IPS DF 19.7 (cell line): ENCODE measurements around the gene EML2.
"Not testable (repeated sequence)": the region's sequence is repeated elsewhere in the genome, so short reads cannot be mapped to it uniquely, and the experiment has no call there.

ENCODE experiments used
- DNase-seq: peaks from one replicate; pipeline ENCODE4 v3.0.0-alpha.2; 2013; ENCODE audit warnings: low read depth, low spot score

EML2 gene

DNA sequence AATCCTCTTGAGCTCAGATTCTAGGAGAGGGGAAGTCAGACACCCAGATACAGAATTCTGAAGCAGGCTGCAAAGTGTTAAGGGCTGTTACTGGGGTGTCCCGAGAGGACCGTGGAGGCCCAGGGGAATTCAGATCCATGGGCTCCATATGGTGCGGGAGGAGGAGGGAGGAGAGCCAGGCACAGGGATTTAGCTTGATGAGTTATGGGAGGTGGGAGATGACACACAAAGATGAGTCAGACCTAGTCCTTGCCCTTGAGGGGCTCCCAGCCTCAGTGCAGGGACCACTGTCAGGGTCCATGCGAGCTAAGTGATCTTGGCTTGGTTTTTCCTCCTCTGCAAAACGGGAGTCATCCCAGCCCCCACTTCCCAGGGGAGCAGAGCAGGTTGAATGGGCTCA, 14.4 kb upstream of the EML2 start:
- no peak for DNase-seq

DNA sequence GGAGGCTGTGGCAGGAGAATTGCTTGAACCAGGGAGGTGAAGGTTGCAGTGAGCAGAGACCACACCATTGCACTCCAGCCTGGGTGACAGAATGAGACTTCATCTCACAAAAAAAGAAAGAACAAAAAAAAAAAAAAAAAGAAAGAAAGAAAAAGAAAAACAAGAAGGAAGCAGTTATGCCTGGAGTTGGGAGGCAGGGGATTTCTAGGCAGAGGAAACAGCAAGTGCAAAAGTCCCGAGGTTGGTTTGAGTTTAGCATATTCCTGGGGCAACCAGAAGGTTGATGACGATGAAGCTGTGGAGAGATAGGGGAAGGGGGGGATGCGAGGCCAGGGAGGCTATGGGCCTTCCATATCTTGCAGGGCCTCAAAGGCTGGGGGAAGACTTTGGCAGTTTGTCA, 11.5 kb upstream of the EML2 start:
- no peak for DNase-seq

DNA sequence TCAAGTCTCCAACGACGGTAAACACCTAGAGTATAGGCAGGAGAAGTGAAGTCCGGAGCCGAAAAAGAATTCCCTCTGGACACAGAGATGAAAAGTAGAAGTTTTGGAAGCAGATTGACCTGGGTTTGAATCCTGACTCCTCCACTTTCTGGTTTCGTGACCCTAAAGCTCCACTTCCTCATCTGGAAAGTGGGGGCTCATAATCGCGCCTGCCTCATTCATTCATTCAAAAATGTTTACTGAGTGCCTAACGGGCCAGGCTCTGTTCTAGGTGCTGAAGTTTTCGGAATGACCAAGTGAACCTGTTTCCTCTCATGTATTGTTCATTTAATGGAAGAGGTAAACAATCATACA, 7.1 kb upstream of the EML2 start:
- no peak for DNase-seq

DNA sequence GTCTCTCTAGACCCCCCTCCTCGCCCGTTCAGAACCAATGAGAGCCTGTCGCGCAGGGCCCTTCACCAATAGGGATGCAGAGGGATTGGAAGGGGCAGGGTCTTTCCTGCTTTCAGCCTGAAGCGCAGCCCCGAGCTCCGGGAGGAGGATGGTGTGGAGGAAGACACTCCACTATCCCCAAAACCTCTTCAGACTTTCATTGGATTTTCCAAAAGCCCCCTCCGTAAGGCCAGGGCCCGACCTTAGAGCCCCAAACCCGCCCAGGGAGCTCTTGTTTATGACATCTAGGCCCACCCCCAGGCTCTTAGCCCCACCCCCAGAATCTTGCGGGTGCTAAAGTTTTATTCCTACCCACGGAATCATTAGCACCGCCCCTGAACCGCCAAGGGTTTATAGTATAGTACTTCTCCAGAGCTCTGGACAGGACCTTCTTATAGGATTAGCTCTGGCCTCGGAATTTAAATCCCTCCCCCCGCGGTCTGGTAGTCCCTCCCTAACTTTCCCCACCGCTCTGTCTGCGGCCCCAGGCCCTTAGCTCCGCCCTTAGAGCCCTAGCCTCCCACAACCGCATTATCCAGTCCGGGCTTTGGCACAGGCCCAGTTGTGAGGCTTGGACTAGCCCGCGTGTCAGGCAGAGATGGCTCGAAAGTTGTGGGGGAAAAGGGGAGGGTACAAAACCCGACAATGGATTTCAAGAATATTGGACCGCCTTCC, 6.6 kb upstream of the EML2 start:
- DNase-seq = peak; percentile 85

DNA sequence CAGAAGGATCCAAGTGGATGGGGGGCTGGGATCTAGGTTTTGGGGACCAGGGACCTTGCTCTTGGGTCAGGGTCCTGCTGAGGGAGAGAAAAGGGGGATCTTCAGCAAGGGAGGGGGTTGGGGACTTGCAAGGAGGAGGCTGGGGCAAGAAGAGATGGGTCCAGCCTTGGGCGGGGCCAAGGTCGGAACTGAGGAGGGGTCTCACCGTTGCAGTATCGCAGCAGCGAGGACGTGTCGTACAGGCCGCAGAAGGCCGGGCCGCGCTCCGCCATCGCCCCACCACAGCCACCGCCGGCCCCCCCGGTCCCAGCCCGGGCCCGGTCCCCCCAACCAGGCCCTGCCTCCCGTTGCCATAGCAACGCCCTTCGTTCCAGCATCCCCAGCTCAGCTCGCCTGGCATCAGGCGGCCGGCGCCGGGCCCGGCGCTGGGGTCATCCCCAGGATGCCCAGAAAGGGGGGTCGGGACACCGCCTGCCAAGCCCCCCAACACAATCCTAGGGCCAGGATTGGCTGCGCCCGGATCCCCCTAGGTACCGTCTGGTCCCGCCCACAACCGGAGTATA, 6.0 kb upstream of the EML2 start:
- no peak for DNase-seq

DNA sequence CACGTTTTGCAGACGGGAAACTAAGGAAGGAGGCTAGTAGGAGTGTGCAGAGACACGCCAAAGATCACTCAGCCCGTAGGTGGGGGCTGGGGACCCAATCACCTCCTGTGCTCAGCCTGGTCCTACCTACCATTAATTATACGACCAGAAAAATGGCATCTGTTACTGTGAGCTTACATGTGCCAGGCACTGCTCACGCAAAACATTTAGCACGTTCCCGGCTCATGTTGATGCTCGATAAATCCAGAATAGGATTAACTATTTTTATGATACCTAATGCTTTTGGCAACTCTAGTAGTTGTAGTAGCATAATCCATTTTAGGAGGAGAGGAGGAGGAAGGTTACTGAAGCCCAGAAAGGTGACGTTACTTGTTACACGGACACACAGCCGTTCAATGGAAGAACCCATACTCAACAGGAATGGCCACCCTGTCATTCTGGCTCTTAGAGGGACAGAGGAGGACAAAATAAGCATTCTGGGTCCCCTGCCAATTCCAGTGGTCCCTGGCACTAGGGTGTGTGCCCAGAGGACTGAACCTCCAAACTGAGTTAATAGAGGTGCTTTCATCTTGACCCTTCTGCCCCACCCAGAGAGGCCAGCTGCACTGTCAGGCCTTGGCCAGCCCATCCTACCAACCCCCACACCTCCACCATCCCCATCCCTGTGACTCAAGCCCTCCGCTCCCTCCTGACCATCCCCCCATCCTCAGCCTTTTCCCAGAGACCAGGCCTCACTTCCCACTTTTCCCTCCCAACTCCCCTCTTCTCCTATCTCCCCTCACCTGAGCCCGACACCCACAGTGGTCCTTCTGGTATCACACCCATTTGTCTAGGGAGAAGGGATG, 5.0 kb upstream of the EML2 start:
- no peak for DNase-seq

DNA sequence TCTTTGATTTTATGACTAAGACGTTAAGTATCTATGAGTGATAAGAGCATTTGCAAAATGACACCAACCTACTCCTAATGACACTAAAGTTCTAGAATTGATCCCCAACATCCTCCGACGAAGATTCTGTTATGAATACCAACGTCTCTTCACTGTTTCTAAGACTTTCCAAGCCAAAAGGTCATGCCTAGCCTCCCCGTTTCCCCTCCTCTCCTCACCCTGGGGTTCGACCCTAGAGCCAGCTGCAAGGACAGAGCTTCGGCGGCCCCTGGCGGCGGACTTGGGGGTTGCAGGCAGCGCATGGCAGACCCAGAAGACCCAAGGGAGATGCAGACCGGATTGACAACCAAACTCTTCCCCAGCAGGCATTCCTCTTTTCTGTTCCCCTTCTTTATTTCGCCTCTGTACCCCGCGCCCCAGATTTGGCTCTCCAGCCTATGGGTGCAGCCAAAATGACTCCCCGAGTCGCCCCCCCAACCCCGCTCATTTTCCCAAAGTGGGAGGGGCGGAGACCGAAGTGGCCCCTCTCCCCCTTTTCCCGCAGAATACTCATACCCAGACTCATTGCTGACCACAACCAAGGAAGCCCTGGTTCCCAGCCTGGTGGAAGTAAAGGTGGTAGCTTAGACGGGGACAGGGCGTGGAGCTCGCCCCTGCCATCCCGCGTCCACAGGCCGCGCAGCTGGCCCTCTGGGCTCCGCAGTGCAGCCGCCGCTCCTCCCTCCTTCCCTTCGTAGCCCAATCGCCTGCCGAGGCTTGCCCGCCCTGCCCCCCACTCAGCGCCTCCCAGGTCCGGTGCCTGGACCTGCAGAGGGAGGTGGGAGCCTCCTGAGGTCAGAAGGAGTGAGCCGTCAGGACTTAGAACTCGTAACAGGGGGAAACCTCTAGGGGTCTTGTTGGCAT, 4.1 kb upstream of the EML2 start:
- DNase-seq = no peak

DNA sequence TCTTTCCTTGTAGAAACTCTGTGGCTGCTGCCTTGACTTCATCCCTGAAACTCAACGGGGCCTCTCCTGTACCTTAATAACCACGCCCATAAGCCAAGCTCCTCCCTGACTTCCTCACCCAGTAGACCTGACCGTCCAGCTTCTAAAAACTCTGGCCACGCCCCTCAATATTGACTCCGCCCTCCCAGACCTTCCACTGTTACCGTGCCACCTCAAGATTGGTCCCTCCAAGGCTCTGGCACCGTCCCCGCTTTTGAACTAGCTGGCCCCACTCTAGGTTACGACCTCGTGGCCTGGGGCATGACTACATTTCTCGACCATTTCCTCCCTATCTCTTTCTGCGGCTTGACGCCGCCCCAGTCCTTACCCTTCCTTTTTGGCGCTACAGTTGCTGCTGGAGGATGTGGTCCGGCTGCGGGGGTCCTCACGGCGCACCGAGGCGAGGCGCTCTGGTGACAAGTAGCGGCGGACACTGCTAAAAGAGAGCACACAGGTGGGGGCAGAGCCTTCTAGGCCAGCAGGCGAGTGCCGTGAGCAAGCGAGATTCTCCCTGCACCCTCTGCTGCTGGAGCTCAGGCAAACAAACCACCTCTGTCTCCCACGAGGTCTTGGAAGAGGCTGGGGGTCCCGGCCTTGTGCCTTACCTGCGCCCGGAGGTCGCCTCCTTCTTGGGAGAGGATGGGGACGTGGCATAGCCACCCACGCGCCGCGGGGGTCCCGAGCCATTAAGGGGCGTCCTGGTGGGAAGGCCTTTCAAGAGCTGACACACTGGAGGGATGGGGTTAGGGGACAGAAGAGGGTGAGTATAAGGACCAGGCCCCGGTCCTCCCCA, 2.3 kb upstream of the EML2 start:
- DNase-seq = peak; percentile 93

DNA sequence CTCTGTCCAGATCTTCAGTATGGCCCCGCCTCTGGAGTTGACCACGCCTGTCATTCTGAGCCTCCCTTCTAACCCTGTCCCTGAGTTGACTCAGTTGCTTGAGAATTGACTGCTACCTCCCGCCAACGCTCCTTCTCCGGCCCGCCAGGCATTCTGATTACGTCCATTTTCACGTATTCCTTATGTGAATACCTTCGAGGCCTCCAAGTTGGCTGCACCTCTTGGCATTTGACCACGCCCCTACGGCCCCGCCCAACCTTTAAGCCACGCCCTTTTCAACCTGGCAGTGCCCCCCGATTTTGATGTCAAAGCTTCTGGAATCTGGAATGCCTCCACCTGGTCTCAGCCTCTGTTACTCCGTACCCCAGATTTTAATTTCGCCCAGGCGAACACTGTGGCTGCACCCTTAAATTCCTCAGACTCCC, 1.7 kb upstream of the EML2 start:
- no peak for DNase-seq

DNA sequence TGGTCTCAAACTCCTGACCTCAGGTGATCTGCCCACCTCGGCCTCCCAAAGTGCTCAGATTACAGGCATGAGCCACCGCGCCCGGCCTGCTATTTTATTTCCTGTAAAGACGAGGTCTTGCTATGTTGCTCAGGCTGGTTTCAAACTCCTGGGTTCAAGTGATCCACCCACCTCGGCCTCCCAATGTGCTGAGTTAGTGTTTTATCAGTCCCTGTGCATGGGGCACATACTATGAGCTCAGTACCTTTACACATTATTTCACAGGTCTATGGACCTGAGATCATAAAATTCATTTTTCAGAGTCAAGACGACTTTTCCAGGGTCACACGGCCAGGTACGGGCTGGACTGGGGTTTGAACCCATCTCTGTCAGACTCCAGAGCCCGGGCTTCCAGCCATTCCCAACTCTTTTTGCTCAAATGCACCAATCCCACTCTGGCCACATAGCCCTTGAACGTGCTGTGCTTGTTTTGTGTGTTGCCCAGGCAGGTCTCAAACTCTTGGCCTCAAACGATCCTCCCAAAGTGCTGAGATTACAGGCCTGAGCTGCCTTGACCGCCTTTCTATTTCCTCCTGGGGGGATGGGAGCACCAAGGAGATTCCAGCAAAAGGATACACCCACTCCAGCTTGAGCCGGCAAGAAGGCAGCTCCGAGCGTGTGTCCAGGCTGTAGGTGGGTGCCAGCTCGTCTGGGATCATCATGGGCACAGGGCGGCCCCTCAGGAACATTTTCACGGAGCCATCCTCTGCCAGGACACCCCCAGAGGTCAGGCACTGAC, 1.1 kb downstream of the EML2 start:
- no peak for DNase-seq

DNA sequence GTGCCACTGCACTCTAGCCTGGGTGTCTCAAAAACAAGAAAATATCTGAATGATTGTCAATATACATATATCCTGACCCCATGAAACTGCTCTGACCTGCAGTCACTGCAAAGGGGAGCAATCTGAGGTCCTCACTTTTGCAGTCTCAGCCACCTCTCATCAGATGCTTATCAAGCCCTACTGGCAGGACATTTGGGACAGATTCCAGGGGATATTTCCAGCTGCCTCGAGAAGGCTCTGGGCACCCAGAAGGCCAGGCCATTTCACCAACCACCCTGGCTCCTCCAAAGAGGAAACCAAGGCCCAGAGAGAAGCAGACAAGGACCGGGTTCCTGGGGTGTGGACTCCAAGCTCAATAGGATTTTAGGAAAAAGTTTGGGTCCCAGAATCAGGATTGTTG, 2.3 kb downstream of the EML2 start:
- DNase-seq = no peak

DNA sequence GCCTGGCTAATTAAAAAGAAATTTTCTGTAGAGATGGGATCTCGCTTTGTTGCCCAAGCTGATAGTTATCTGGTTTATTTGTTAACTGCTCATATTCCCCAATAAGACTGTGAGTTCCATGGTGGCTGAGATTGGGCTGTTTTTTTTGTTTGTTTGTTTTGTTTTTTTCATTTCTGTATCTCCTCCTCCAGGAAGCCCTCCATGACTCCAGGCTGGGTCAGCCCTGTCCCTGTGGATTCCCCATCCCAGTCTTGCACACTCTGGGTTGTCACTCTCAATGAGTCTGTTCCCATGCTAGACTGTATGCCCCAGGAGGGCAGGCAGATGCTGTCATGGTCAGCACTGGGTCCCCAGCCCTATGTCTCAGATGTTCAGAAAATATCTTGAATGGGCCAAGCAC, 2.9 kb downstream of the EML2 start:
- no peak for DNase-seq

DNA sequence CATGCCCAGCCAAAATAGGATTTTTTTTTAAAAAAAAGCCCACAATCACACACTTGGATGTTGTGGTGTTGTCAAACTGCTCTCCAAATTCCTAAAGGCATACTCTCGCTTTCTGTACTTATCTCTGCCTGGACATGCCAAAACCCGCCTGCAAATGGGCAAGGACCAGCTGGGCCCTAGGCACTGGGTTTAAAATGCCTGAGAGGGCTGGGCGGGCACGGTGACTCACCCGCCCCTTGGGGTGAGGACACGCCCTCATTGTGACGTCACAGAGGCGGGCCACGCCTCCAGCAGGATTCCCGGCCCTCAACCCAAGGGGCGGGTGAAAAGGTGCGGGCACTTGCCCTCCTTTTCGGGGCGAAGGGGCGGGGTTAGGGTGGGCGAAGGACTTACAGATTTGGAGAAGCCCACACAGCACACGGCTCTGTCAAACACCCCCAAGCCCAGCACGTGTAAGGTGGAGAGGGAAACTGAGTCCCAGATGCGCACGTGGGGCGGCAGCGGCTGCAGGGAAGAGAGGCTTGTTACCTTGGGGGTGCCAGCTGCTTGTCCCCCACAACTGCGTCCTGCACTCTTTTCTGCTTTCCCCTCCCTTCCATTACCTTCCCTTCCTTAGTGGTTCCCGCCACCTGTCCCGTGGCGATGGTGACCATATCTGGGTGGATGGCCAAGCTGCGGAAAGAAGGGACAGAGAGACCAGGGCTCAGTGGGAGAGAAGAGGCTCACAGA, 6.6 kb downstream of the EML2 start:
- no peak for DNase-seq

DNA sequence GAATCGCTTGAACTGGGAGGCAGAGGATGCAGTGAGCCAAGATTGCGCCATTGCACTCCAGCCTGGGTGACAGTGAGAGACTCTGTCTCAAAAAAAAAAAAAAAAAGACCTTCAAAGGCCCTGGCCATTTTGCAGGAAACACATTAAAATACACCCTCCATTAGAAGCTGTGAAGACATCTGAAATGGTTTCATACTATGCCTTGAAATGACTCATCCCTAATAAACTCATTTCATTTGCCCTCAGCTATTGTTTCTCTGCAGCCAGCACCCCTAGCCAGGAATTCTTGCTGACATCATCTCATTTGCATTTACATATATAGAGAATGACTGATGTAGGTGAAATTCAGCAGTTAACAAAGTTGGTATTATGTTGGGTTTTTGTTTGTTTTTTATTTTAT, 8.7 kb downstream of the EML2 start:
- no peak for DNase-seq

DNA sequence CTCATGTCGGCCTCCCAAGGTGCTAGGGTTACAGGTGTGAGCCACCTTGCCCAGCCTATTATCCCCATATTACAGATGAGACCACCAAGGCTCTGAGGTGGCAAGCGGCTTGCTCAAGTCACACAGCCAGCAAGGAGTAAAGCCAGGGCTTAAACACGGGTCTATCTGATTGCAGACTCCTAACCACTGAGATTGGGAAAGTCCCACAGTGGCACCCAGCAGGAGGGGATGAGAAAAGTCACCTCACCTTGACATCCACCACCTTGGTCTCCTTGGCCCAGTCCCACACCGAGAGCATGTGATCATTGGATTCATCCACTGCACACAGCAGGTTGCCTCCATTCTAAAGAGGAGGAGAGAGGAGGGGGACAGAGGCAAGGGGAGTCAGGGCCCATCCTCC, 9.5 kb downstream of the EML2 start:
- no peak for DNase-seq

DNA sequence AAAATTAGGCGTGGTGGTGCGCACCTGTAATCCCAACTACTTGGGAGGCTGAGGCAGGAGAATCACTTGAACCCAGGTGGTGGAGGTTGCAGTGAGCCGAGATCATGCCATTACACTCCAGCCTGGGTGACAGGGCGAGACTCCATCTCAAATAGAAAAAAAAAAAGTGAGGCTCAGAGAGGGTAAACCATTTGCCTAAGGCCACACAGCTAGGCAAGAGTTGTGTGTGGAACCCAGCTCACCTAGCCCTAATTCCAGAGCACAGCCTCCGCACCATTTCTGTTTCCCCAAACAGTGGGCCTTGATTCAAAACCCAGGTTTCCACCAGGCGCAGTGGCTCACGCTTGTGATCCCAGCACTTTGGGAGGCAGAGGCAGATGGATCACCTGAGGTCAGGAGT, 11.0 kb downstream of the EML2 start:
- not testable (repeated sequence) for DNase-seq

DNA sequence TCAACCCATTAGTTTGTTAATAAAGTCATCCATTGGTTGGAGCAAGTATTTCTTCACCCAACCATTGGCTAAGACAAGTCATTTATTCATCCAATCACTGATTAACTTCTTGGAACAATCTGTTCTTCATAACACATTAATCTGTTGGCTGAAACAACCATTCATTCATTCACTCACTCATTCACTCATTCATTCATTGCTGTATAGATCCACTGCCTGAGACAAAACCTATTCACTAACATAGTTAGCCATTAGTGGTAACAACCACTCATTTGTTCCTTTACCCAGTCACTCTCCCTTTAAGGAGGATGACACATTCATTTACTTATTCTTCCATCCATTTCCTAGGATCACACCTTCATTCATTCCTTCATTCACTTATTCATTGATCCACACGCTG, 15.2 kb downstream of the EML2 start:
- no peak for DNase-seq

DNA sequence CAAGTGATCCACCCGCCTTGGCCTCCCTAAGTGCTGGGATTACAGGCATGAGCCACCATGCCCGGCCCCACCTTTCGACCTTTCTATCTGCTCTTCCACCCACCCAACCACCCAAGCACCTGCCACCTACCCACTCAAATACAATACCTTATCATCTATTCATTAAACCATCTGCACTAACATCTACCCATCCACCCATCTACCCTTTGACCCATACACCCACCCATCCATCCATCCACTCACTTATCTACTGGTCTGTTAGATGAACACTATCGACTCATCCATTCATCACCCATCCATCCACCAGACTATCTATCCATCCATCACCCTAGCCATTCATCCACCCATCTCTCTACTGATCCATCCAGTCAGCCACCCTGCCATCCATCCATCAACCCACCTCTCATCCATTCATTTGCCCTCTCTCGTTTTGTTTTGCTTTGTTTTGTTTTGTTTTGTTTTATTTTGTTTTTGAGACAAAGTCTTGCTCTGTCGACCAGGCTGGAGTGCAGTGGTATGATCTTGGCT, 17.2 kb downstream of the EML2 start:
- DNase-seq = no peak

DNA sequence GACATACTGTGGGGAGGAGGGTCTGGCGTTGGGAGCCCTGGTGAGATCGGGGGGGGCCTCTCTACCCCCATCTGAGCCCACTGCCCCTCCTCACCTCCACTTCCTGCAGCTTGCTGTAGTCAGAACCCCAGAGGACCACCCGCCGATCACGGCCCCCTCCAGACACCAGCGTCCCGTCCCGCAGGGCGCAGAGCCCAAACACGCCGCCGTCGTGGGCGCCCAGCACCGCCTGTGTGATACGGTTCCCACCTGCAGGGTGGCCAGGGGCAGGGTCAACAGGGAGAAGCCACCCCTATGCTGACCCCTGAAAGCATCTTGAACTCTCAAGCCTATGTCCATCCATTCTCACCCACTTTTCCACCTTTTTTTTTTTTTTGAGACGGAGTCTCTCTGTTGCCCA, 17.8 kb downstream of the EML2 start:
- no peak for DNase-seq

DNA sequence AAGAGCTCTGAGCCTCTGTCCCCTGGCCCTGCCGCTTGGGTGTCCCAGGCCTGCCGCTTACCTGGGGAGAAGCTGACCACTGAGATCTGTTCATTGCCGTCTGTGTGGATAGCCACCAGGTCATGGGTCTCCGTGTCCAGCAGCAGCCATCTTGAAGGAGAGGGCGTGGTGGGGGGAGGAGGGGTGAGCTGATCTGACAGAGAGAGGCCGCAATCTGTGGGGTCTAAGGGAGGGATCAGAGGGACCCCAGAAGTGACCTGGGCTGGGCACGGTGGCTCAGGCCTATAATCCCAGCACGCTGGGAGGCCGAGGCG, 22.5 kb downstream of the EML2 start:
- no peak for DNase-seq
